NB4 (cell line): Measurements from ENCODE around the gene EP300.

Experiments used
- DNase-seq: peaks from one replicate; pipeline ENCODE4 v3.0.0; 2010; ENCODE audit warnings: low read depth
- H3K4me3 ChIP-seq: one replicate; pipeline ENCODE4 v1.5.1; 2011; ENCODE audit warnings: mild to moderate bottlenecking, low read depth, low read length, moderate library complexity
- CTCF ChIP-seq: IDR thresholded peaks from one replicate; pipeline ENCODE4 v1.5.1; 2012; ENCODE audit warnings: low read depth, low read length
- MAX ChIP-seq: IDR thresholded peaks from 2 replicates; pipeline ENCODE4 v1.6.1; 2011; ENCODE audit warnings: low read depth, low read length
- MYC ChIP-seq: IDR thresholded peaks from 2 replicates; pipeline ENCODE4 v1.6.1; 2011; ENCODE audit warnings: low read depth, low read length
- POLR2A ChIP-seq: IDR thresholded peaks from 2 replicates; pipeline ENCODE4 v1.6.1; 2011; ENCODE audit warnings: mild to moderate bottlenecking; ENCODE audit not compliant: insufficient read length; ENCODE audit errors: extremely low read depth

The EP300 gene

GRCh38 chr22:41070665-41071331, 21.6 kb upstream of the EP300 start:
- H3K4me3 ChIP-seq: no peak overlapping the region
- no peak for DNase-seq
- TF ChIP-seq MAX (no peak), MYC (no peak), CTCF (no peak), POLR2A (no peak)

- no peak for TF ChIP-seq POLR2A
- TF ChIP-seq CTCF: no peak
- TF ChIP-seq MAX: no peak
- no peak for TF ChIP-seq MYC
- DNase-seq: no peak
- H3K4me3 ChIP-seq: no peak overlapping the region
Measured at GRCh38 chr22:41074061-41074460, 18.3 kb upstream of the EP300 start.

GRCh38 chr22:41074466-41074865, 17.9 kb upstream of the EP300 start:
- H3K4me3 ChIP-seq: no peak overlapping the region
- TF ChIP-seq POLR2A: no peak
- no peak for TF ChIP-seq MAX
- no peak for TF ChIP-seq MYC
- no peak for TF ChIP-seq CTCF
- no peak for DNase-seq

GRCh38 chr22:41074941-41075710, 17.3 kb upstream of the EP300 start:
- TF ChIP-seq CTCF: no peak
- TF ChIP-seq MAX: no peak
- no peak for TF ChIP-seq POLR2A
- TF ChIP-seq MYC: no peak
- DNase-seq: no peak
- H3K4me3 ChIP-seq: no peak overlapping the region

- DNase-seq: no peak
- TF ChIP-seq CTCF (no peak), POLR2A (no peak), MAX (no peak), MYC (no peak)
- H3K4me3 ChIP-seq: no peak overlapping the region
Measured at GRCh38 chr22:41075946-41076345, 16.4 kb upstream of the EP300 start.
